Bone marrow (tissue), 2 donors: ENCODE measurements around the gene EFHC2.

Experiments
- DNase-seq, 2 donors: peaks; one replicate each; lab custom pipeline; 2025; lab: John Stamatoyannopoulos, UW

The EFHC2 gene

DNA sequence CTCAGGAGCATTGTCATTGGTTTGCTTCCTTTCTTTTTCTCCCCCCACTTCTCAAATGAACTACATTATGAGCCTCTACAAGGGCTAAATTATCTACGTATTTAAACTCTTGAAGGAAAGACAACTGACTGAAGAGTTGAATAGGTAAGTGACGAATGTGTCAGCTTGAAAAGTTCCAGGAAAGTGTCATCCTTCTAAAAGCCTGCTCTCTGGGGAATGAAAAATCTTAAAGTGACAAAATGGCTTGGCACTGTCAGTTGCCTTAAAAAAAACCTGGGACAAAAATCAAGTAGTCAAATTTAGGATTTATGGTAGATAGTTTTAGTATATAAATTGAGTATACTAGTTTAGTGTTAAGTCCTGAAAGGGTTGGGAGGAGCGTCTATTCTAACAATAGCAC lies 196.3 kb downstream of the EFHC2 start:
- DNase-seq = no peak

- no peak for DNase-seq
Observed at GRCh38 chrX:44144177-44144945, 199.1 kb downstream of the EFHC2 start.

DNA sequence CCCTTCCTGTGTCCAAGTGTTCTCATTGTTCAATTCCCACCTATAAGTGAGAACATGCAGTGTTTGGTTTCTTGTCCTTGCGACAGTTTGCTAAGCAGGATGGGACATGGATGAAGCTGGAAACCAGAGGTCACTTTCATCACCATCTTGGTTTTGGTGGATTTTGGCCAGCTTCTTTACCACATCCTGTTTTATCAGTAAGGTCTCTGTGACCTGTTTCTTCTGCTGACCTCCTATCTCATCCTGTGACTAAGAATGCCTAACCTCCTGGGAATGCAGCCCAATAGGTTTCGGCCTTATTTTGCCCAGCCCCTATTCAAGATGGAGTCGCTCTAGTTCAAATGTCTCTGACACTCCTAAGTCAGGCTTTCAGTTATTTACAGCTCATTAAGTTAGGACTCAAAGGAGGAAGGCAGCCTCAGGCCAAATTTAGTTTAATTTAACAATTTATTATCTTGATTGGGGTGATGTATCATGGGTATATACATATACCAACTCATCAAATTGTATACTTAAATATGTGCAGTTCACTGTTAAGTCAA lies 200.3 kb downstream of the EFHC2 start:
- DNase-seq = no peak

GRCh38 chrX:44130189-44130588 lies 213.3 kb downstream of the EFHC2 start:
- DNase-seq = no peak

DNA sequence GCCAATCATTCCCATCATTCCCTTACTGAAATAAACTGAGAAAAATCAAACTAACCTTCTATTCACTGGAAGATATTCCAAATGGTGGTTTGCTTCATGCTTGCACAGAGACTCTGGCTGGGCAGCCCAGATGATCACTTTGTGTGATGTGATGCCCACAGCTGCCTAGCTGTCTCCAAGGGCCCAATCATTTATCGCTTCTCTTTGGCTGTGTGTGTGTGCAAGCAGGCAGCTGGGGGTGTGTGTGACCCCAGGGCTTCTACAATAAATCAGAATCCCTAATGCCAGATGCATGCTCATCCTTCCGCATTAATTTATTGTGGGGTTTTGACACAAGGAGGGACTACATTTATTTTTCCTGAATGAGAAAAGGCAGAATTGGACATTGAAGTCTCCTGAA lies 230.1 kb downstream of the EFHC2 start:
- no peak for DNase-seq

GRCh38 chrX:44106864-44107263 lies 236.6 kb downstream of the EFHC2 start:
- DNase-seq = no peak

- no peak for DNase-seq
Observed at GRCh38 chrX:44105228-44105913, 238.1 kb downstream of the EFHC2 start.

DNA sequence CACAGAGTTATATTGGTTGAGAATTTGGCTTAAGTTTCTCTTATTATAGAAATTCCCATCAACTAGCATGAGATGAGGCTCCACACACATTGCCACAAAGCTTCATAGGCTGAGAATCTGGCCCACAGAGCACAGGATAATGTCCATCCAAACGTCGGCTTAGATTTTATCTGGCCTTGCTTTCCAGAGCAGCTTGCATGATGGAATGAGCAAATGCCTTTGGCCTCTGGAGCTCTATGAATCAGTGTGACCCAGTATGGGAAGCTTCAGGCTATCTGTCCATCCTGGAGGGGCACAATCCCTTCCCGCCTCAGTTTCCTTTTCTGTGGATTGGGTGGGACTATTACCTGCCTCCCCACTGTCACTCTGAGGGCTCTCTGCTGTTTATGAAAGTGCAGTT lies 238.8 kb downstream of the EFHC2 start:
- DNase-seq = no peak

GRCh38 chrX:44101281-44101680 lies 242.2 kb downstream of the EFHC2 start:
- no peak for DNase-seq

DNA sequence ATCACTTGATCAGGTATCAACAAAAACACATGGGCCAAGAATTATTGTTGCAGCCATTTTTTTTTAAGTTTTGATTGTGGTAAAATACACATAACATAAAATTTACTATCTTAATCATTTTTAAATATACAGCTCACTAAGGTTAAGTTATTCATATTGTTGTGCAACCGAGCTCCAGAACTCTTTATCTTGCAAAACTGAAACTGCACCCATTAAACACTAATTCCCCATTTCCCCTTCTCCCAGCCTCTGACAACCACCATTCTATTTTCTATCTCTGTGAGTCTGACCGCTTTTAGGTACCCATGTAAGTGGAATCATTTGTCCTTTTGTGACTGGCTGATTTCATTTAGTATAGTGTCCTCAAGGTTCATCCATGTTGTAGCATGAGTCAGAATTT lies 244.1 kb downstream of the EFHC2 start:
- DNase-seq = no peak
